Measurements from ENCODE around the gene NACC1.

Gene NACC1

GRCh38 chr19:13118424-13119193, 545 bp downstream of the NACC1 start (continued):
- TF ChIP-seq KLF16 (tag by site-specific recombination; IDR thresholded peaks at IDR 0.05) (0 out of 2 replicates have a peak, but pooled peaks have one; percentile 33), ZNF133 (tag by site-specific recombination; IDR thresholded peaks at IDR 0.05) (no peak), ZNF16 (tag by site-specific recombination; IDR thresholded peaks at IDR 0.05; ENCODE audit: low read depth) (no peak), ZNF791 (tag by site-specific recombination; IDR thresholded peaks at IDR 0.05) (no peak), SALL2 (tag by site-specific recombination; IDR thresholded peaks at IDR 0.05; ENCODE audit: borderline replicate concordance) (no peak), PRDM6 (tag by site-specific recombination; IDR thresholded peaks at IDR 0.05) (no peak), ZIC2 (tag by site-specific recombination; IDR thresholded peaks at IDR 0.05) (peak; percentile 37; the same call in 1 of the 2 replicates), ZNF571 (tag by site-specific recombination; IDR thresholded peaks at IDR 0.05) (no peak), ZNF292 (tag by site-specific recombination; IDR thresholded peaks at IDR 0.05; ENCODE audit: borderline replicate concordance, low read depth) (0 out of 2 replicates have a peak, but pooled peaks have one; percentile 26), OVOL3 (tag by site-specific recombination; IDR thresholded peaks at IDR 0.05) (no peak), SP2 (tag by site-specific recombination; IDR thresholded peaks at IDR 0.05) (peak; percentile 85), REPIN1 (tag by site-specific recombination; IDR thresholded peaks at IDR 0.05; ENCODE audit: low read depth) (no peak), ZSCAN16 (tag by site-specific recombination; IDR thresholded peaks at IDR 0.05) (no peak), ZNF514 (tag by site-specific recombination; IDR thresholded peaks at IDR 0.05) (no peak), ZNF830 (tag by site-specific recombination; IDR thresholded peaks at IDR 0.05; ENCODE audit: low read depth) (no peak), TRIM28 (IDR thresholded peaks at IDR 0.05; ENCODE audit: borderline replicate concordance, low read length) (no peak), ZBTB26 (tag by site-specific recombination; optimal IDR thresholded peaks at IDR 0.05) (peak; percentile 44), SP3 (tag by site-specific recombination; IDR thresholded peaks at IDR 0.05) (peak; percentile 86), ZFP37 (tag by site-specific recombination; IDR thresholded peaks at IDR 0.05) (no peak), ZNF394 (tag by site-specific recombination; IDR thresholded peaks at IDR 0.05; ENCODE audit: borderline replicate concordance) (no peak), ZFP69B (tag by site-specific recombination; IDR thresholded peaks at IDR 0.05) (no peak), ZBTB6 (tag by site-specific recombination; IDR thresholded peaks at IDR 0.05) (no peak), ZNF670 (tag by site-specific recombination; IDR thresholded peaks at IDR 0.05; ENCODE audit: low read depth) (no peak), ZNF350 (tag by site-specific recombination; IDR thresholded peaks at IDR 0.05) (no peak), ZNF48 (tag by site-specific recombination; IDR thresholded peaks at IDR 0.05) (no peak), BCL6B (tag by site-specific recombination; IDR thresholded peaks at IDR 0.05) (no peak), ZNF701 (tag by site-specific recombination; IDR thresholded peaks at IDR 0.05) (no peak), ZNF561 (tag by site-specific recombination; IDR thresholded peaks at IDR 0.05; ENCODE audit: borderline replicate concordance) (peak; percentile 28; the same call in 1 of the 2 replicates), ZNF624 (tag by site-specific recombination; IDR thresholded peaks at IDR 0.05) (no peak), WT1 (tag by site-specific recombination; IDR thresholded peaks at IDR 0.05) (no peak), KLF1 (tag by site-specific recombination; IDR thresholded peaks at IDR 0.05) (peak; percentile 85), PBX3 (CRISPR knock-in tag; IDR thresholded peaks at IDR 0.05) (no peak), ZNF214 (tag by site-specific recombination; IDR thresholded peaks at IDR 0.05; ENCODE audit: borderline replicate concordance) (no peak), SP7 (tag by site-specific recombination; IDR thresholded peaks at IDR 0.05) (peak; percentile 67), ZNF501 (tag by site-specific recombination; IDR thresholded peaks at IDR 0.05) (no peak), ZNF658 (tag by site-specific recombination; IDR thresholded peaks at IDR 0.05) (no peak)
